Activated CD4-positive, CD25-positive, alpha-beta regulatory T cell treated with anti-CD3 and anti-CD28 coated beads, Interleukin-2, amount 50 U/mL, for 72 hours (primary cell): ENCODE measurements around the gene OXSR1.
"Not testable (repeated sequence)": the region's sequence is repeated elsewhere in the genome, so short reads cannot be mapped to it uniquely, and the experiment has no call there.

Experiments used
- DNase-seq: peaks from one replicate; pipeline ENCODE4 v3.0.0; 2021

Gene OXSR1

GRCh38 chr3:38276081-38276916 is 111.0 kb downstream of the OXSR1 start:
- DNase-seq: no peak

GRCh38 chr3:38276917-38277630 is 111.7 kb downstream of the OXSR1 start:
- DNase-seq: no peak

GRCh38 chr3:38278841-38279240 is 113.5 kb downstream of the OXSR1 start:
- DNase-seq: no peak

- no peak for DNase-seq
Observed at GRCh38 chr3:38281895-38282686, 116.8 kb downstream of the OXSR1 start, which contains the start of gene SLC22A14. Gene SLC22A14, plus strand, starts transcription at chr3:38282294. Its CDS starts 23,733 bp downstream, at chr3:38306027.

- no peak for DNase-seq
Observed at GRCh38 chr3:38283810-38284755, 118.7 kb downstream of the OXSR1 start.

- no peak for DNase-seq
Observed at GRCh38 chr3:38284756-38285150, 119.4 kb downstream of the OXSR1 start.

- not testable (repeated sequence) for DNase-seq
Observed at GRCh38 chr3:38289286-38290217, 124.2 kb downstream of the OXSR1 start.

GRCh38 chr3:38297053-38297452 is 131.7 kb downstream of the OXSR1 start:
- DNase-seq: not testable (repeated sequence)

GRCh38 chr3:38297537-38297936 is 132.2 kb downstream of the OXSR1 start:
- no peak for DNase-seq

- no peak for DNase-seq
Observed at GRCh38 chr3:38297947-38298711, 132.8 kb downstream of the OXSR1 start.
